KOPT-K1 (cell line): ENCODE results near the gene FAM177A1.
"Not testable (repeated sequence)": the region's sequence is repeated elsewhere in the genome, so short reads cannot be mapped to it uniquely, and the experiment has no call there.

Experiments used
- H3K27ac ChIP-seq: fragments of 200-600 bp; sonication (generic); 2 replicates; pipeline ENCODE4 v1.5.1; 2016; ENCODE audit warnings: antibody characterized with exemption, mild to moderate bottlenecking, low read depth, low read length; ENCODE audit not compliant: poor library complexity, severe bottlenecking
- H3K36me3 ChIP-seq: fragments of 200-600 bp; sonication (generic); 2 replicates; pipeline ENCODE4 v1.5.1; 2017; ENCODE audit warnings: antibody characterized with exemption, mild to moderate bottlenecking, low read length, moderate library complexity; ENCODE audit not compliant: insufficient read depth
- H3K9me3 ChIP-seq: fragments of 200-600 bp; sonication (generic); 2 replicates; pipeline ENCODE4 v1.5.1; 2017; ENCODE audit warnings: antibody characterized with exemption, low read length, mild to moderate bottlenecking; ENCODE audit not compliant: insufficient read depth, poor library complexity, severe bottlenecking

FAM177A1 gene

DNA sequence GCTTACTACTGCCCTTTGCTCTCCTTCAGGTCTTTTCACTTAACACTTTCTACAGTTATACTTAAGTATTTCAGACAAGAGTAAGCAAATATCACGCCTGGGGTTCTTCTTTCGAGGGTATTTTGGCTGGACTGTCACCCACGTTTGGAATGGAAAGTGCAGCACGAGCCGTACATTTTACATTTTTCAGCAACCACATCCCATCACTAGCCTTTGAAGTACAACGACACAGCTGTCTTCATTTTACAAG lies 349 bp upstream of the FAM177A1 start:
- peak overlapping the region; percentile 73 for H3K27ac ChIP-seq

GRCh38 chr14:35046751-35047536 lies 872 bp downstream of the FAM177A1 start:
- no peaks in the 10 kb centered on the region for H3K9me3 ChIP-seq
- H3K27ac ChIP-seq: peak overlapping the region; percentile 73
- H3K36me3 ChIP-seq: 0 out of 2 replicates have a peak, but pooled peaks cover 14% of the 10 kb centered on the region

More for the DNA sequence above, 349 bp upstream of the FAM177A1 start:
- Histone ChIP-seq H3K36me3 (0 out of 2 replicates have a peak, but pooled peaks cover 9% of the 10 kb centered on the region), H3K9me3 (no peaks in the 10 kb centered on the region)

GRCh38 chr14:35047976-35048513 lies 2.0 kb downstream of the FAM177A1 start:
- Histone ChIP-seq H3K9me3 (no peaks in the 10 kb centered on the region), H3K36me3 (0 out of 2 replicates have a peak, but pooled peaks cover 14% of the 10 kb centered on the region), H3K27ac (no peak overlapping the region)

GRCh38 chr14:35050652-35051051 lies 4.6 kb downstream of the FAM177A1 start:
- H3K27ac ChIP-seq: no peak overlapping the region
- H3K9me3 ChIP-seq: no peaks in the 10 kb centered on the region
- H3K36me3 ChIP-seq: peaks cover 21% of the 10 kb centered on the region; the same call in 1 of the 2 replicates

DNA sequence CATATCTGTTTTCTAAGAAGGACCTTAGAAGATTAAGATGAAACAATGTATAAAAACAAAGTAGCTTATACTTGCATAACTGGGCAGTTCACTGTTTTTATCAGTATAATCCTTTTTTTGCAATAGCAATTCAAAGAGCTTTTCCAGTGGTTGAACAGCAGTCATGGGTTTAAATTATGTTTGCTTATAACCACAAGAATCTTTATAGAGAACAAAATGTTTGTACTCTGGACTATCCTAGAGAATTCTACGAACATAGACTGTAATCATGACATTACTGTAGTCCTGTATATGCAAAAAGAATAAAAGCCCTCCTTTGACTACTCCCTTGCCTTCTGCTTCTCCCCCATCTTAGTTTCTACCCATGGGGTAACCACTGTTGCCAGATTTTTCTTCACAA lies 5.7 kb downstream of the FAM177A1 start:
- Histone ChIP-seq H3K27ac (no peak overlapping the region), H3K9me3 (no peaks in the 10 kb centered on the region), H3K36me3 (peaks cover 25% of the 10 kb centered on the region; the same call in 1 of the 2 replicates)

- peaks cover 25% of the 10 kb centered on the region; the same call in 1 of the 2 replicates for H3K36me3 ChIP-seq
- H3K9me3 ChIP-seq: no peaks in the 10 kb centered on the region
- no peak overlapping the region for H3K27ac ChIP-seq
These were observed 6.6 kb downstream of the FAM177A1 start for GRCh38 chr14:35052637-35053036.

DNA sequence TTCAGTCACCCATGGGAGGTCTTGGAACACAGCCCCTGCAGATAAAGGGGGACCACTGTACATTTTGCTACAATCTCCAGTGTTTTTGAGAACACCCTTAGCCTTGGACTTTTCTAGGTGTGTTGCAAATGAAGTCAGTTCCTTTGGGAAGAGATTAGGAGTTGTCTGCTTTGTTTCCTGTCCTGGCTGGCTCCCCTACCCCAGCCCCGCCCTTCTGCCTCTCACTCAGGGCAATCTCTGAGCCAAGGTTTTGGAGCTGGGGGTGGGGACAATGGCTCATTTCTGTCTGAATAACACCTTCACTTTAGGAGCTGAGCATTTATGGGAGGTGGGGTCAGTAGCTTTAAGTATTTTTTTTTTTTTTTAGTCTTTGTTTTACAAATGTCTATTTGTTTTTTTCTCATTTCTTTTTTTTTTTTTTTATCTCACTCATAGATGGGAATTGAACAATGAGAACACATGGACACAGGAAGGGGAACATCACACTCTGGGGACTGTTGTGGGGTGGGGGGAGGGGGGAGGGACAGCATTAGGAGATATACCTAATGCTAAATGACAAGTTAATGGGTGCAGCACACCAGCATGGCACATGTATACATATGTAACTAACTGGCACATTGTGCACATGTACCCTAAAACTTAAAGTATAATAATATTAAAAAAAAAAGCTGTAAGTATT lies 15.2 kb downstream of the FAM177A1 start:
- peaks cover 27% of the 10 kb centered on the region for H3K36me3 ChIP-seq
- not testable (repeated sequence) for H3K27ac ChIP-seq, H3K9me3 ChIP-seq

DNA sequence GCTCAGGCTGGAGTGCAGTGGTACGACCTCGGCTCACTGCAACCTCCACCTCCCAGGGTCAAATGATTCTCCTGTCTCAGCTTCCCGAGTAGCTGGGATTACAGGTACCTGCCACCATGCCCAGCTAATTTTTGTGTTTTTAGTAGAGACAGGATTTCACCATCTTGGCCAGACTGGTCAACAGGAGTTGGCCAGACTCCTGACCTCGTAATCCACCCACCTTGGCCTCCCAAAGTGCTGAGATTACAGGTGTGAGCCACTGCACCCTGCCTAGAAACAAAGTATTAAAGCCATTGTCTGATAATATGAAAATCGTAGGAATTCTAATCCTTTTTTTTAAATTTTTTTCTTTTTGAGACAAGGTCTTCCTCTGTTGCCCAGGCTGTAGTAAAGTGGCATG lies 19.7 kb downstream of the FAM177A1 start:
- H3K9me3 ChIP-seq: not testable (repeated sequence)
- H3K36me3 ChIP-seq: peaks cover 13% of the 10 kb centered on the region

GRCh38 chr14:35068238-35069012 lies 22.4 kb downstream of the FAM177A1 start:
- peaks cover 11% of the 10 kb centered on the region for H3K36me3 ChIP-seq
- no peak overlapping the region for H3K27ac ChIP-seq
- no peaks in the 10 kb centered on the region for H3K9me3 ChIP-seq

More for the DNA sequence above, 19.7 kb downstream of the FAM177A1 start:
- not testable (repeated sequence) for H3K27ac ChIP-seq

- peaks cover 18% of the 10 kb centered on the region for H3K36me3 ChIP-seq
- no peaks in the 10 kb centered on the region for H3K9me3 ChIP-seq
- H3K27ac ChIP-seq: no peak overlapping the region
These were observed 26.2 kb downstream of the FAM177A1 start for GRCh38 chr14:35072226-35072625.

- Histone ChIP-seq H3K9me3 (no peaks in the 10 kb centered on the region), H3K27ac (no peak overlapping the region), H3K36me3 (peaks cover 20% of the 10 kb centered on the region)
These were observed 27.4 kb downstream of the FAM177A1 start for GRCh38 chr14:35073486-35073885.

DNA sequence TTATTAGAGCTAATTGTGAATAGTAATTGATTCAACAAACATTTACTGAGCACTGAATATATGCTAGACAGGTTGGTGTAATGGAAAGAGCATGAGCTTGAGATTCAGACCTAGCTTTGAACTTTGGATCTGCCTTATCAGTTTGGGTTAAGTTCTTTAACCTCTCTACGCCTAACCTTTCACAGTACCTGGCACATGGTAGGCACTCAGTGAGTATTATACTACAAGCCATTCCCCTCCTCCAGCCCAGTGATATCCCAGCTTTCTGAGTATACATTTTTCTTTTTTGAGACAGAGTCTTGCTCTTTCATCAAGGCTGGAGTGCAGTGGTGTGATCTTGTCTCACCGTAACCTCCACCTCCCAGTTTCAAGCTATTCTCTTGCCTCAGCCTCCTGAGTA lies 32.0 kb downstream of the FAM177A1 start:
- Histone ChIP-seq H3K9me3 (no peaks in the 10 kb centered on the region), H3K27ac (no peak overlapping the region), H3K36me3 (peaks cover 55% of the 10 kb centered on the region)

DNA sequence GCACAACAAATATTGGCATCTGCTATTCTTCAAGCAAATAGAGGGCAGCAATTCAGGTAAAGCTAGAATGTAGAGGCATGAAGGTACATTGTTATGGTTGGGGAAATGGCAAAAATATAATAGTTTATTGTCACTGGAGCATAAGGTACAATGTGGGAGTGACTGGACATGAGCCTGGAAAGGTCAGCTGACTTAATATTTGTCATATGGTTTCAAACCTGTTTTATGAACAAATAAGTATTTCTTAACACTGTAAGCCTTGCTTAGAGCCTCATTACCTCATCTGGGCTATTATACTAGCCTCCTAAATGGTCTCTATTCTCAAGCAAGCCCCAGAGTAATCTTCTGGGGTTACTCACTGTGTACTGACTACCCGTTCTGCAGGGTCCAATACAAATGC lies 33.7 kb downstream of the FAM177A1 start:
- Histone ChIP-seq H3K27ac (no peak overlapping the region), H3K36me3 (peaks cover 65% of the 10 kb centered on the region), H3K9me3 (no peaks in the 10 kb centered on the region)

- Histone ChIP-seq H3K27ac (no peak overlapping the region), H3K36me3 (peaks cover 93% of the 10 kb centered on the region), H3K9me3 (no peaks in the 10 kb centered on the region)
These were observed 37.6 kb downstream of the FAM177A1 start for GRCh38 chr14:35083530-35084150.

- Histone ChIP-seq H3K36me3 (peaks cover 91% of the 10 kb centered on the region), H3K27ac (no peak overlapping the region), H3K9me3 (no peaks in the 10 kb centered on the region)
These were observed 39.4 kb downstream of the FAM177A1 start for GRCh38 chr14:35085441-35085840.
